Uterus (tissue), 2 donors: ENCODE data around the gene MAD1L1.

Experiments used
- POLR2A ChIP-seq, 2 donors: fragments of 450-650 bp; IDR thresholded peaks; one replicate each; pipeline ENCODE4 v1.6.1; 2016; ENCODE audit warnings: antibody characterized with exemption in 2 of 2, mild to moderate bottlenecking in 1 of 2, moderate library complexity in 1 of 2
- TF ChIP-seq, protein P1 (sequence below), 4 experiments: fragments of 200-600 bp in 2 of 4; fragments of 450-650 bp in 2 of 4; sonication (generic) in 2 of 4; IDR thresholded peaks; one replicate each; pipeline ENCODE4 v1.5.1; 2016 to 2019; ENCODE audit warnings: antibody characterized with exemption in 4 of 4, mild to moderate bottlenecking in 2 of 4, moderate library complexity in 1 of 4

DNA sequence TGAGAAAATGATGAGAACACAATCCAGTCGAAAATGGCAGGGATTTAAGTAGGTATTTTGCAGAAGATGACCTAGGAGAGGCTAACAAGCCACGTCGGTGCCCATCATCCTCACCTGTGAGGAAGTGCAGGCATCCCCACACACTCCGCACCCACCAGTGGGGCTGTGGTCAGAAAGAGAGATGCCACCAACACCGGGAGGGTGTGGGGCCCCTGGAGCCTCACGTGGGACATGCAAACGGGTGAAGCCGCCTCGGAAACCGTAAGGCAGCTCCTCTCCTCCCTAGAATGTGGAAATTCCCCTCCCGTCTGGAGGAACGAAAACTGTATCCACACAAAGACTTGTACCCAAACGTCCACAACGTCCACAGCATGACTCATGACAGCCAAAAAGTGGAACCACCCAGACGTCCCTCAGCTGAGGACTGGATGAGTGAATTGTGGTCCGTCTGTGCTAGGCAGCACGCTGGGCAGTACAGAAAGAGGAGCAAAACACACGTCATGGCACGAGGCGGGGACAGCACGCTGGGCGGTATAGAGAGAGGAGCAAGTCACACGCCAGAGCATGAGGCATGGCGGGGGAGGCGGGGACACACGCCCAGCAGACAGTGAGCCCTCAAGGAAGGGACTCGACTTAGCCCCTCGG lies 316.7 kb downstream of the MAD1L1 start:
- TF ChIP-seq, protein P1, sequence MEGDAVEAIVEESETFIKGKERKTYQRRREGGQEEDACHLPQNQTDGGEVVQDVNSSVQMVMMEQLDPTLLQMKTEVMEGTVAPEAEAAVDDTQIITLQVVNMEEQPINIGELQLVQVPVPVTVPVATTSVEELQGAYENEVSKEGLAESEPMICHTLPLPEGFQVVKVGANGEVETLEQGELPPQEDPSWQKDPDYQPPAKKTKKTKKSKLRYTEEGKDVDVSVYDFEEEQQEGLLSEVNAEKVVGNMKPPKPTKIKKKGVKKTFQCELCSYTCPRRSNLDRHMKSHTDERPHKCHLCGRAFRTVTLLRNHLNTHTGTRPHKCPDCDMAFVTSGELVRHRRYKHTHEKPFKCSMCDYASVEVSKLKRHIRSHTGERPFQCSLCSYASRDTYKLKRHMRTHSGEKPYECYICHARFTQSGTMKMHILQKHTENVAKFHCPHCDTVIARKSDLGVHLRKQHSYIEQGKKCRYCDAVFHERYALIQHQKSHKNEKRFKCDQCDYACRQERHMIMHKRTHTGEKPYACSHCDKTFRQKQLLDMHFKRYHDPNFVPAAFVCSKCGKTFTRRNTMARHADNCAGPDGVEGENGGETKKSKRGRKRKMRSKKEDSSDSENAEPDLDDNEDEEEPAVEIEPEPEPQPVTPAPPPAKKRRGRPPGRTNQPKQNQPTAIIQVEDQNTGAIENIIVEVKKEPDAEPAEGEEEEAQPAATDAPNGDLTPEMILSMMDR (IDR thresholded peaks at IDR 0.05), result no peak
- no peak for TF ChIP-seq POLR2A (IDR thresholded peaks at IDR 0.05)
